Panc1 (cell line): ENCODE measurements around the gene ACCS. TPM values are rescaled to one million over a fixed set of nuclear protein-coding genes. Genes with fewer than 3 reads are reported as not detected.

Experiments used
- ATAC-seq: fragments of 200-7000 bp; cut with Tn5 transposase; 2 replicates; pipeline ENCODE4 v1.9.1; 2020; ENCODE audit warnings: mild to moderate bottlenecking, moderate library complexity
- BruUV-seq: library from RNA; stranded (reverse); fragments of 400-500 nt; replicated peaks from 2 replicates; lab custom pipeline; 2021; lab: Mats Ljungman, UMichigan
- CTCF ChIA-PET: fragments of 300-600 bp; sonication (Branson Sonifier 250); formaldehyde crosslinking; loops from one replicate; lab custom pipeline; 2022; ENCODE audit warnings: antibody characterized with exemption; lab: Charles Lee
- POLR2A ChIA-PET: fragments of 300-600 bp; sonication (Branson Sonifier 250); formaldehyde crosslinking; loops from one replicate; lab custom pipeline; 2022; ENCODE audit warnings: antibody characterized with exemption; lab: Charles Lee
- DNase-seq: peaks from one replicate; pipeline ENCODE4 v3.0.0-alpha.2; 2010; ENCODE audit warnings: low read depth, low spot score
- H3K27ac ChIP-seq: 2 replicates; pipeline ENCODE4 v1.5.1; 2011; ENCODE audit warnings: mild to moderate bottlenecking, low read length, inconsistent platforms
- H3K27me3 ChIP-seq: fragments of 200-500 bp; sonication (Bioruptor generic); 2 replicates; pipeline ENCODE4 v1.6.0; 2014; ENCODE audit warnings: low read length, inconsistent platforms; ENCODE audit not compliant: control insufficient read depth, insufficient read depth
- H3K36me3 ChIP-seq: fragments of 200-500 bp; sonication (Bioruptor generic); 2 replicates; pipeline ENCODE4 v1.5.1; 2014; ENCODE audit warnings: inconsistent platforms, mild to moderate bottlenecking, low read length, moderate library complexity; ENCODE audit not compliant: control insufficient read depth, insufficient read depth
- H3K4me1 ChIP-seq: 2 replicates; pipeline ENCODE4 v1.5.1; 2011; ENCODE audit warnings: inconsistent platforms, mild to moderate bottlenecking, low read length, moderate library complexity; ENCODE audit not compliant: control insufficient read depth, insufficient read depth
- H3K4me3 ChIP-seq, 2 experiments: 2 replicates each; pipeline ENCODE4 v1.5.1; 2011 to 2012; ENCODE audit warnings: low read depth in 2 of 2, low read length in 2 of 2, mild to moderate bottlenecking in 2 of 2, inconsistent platforms in 1 of 2, moderate library complexity in 1 of 2
- H3K9me3 ChIP-seq: fragments of 200-500 bp; sonication (Bioruptor generic); 2 replicates; pipeline ENCODE4 v1.5.1; 2014; ENCODE audit warnings: low read depth, mild to moderate bottlenecking, inconsistent platforms, low read length, moderate library complexity; ENCODE audit not compliant: control insufficient read depth, insufficient read depth
- POLR2AphosphoS5 ChIP-seq: IDR thresholded peaks from 2 replicates; pipeline ENCODE4 v1.6.1; 2012; ENCODE audit warnings: mild to moderate bottlenecking, low read depth, low read length, moderate library complexity
- SIN3A ChIP-seq: IDR thresholded peaks from 2 replicates; pipeline ENCODE4 v1.6.1; 2012; ENCODE audit warnings: low read depth, mild to moderate bottlenecking, low read length, moderate library complexity, borderline replicate concordance; ENCODE audit not compliant: insufficient read depth
- TCF7L2 ChIP-seq: IDR thresholded peaks from 2 replicates; pipeline ENCODE4 v1.6.1; 2011; ENCODE audit warnings: mild to moderate bottlenecking, low read depth, low read length, inconsistent platforms
- in situ Hi-C: cut with HindIII; loops from 2 replicates; pipeline ENCODE4 v1.10.0; 2016; ENCODE audit warnings: low sequenced_read_pairs, low pct_unique_long_range_greater_than_20kb
- intact Hi-C: fragments of 100-400 bp; cut with micrococcal nuclease; formaldehyde crosslinking; loops from one replicate; pipeline ENCODE4 v1.10.0; 2022; ENCODE audit not compliant: unreplicated experiment
- total RNA-seq: library from RNA; stranded (reverse); gene quantifications from one replicate; pipeline ENCODE4 v1.2.1, GENCODE V29; 2021; ENCODE audit not compliant: unreplicated experiment
- TF ChIP-seq, protein P1 (sequence below), 2 experiments: IDR thresholded peaks; 2 replicates each; pipeline ENCODE4 v1.6.1; 2011 to 2012; ENCODE audit warnings: low read depth in 2 of 2, control low read depth in 1 of 2, low read length in 1 of 2, mild to moderate bottlenecking in 1 of 2, moderate library complexity in 1 of 2; ENCODE audit not compliant: insufficient read depth in 1 of 2
- TF ChIP-seq, protein P2 (sequence below): fragments of 450-650 bp; IDR thresholded peaks from 2 replicates; pipeline ENCODE4 v1.5.1; 2017; ENCODE audit warnings: mild to moderate bottlenecking

The ACCS gene
- total RNA-seq, 1 experiment from 2014 or later = 38.0 TPM

DNA sequence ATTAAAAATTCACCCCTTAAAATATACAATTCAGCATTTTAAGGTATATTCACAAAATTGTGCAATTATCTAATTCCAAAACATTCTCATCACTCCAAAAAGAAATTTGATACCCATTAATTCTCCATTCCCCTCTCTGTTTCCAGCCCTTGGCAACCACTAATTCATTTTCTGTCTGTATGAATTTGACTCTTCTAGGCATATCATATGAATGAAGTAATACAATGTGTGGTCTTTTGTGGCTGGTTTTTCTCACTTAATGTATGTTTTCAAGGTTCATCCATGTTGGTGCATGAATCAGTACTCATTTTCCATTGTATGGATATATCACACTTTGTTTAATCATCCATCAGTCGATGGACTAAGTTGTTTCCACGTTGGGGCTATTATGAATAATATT, 47.2 kb upstream of the ACCS start:
- Histone ChIP-seq H3K27ac (no peak overlapping the region), H3K9me3 (no peaks in the 10 kb centered on the region), H3K4me3 (no peak overlapping the region), H3K36me3 (no peaks in the 10 kb centered on the region), H3K4me1 (no peaks in the 10 kb centered on the region), H3K27me3 (peaks cover 5% of the 10 kb centered on the region)
- ATAC-seq (no peak), DNase-seq (no peak)
- intact Hi-C loops (no loop called here), in situ Hi-C loops (no loop called here)
- POLR2A ChIA-PET = no interaction called here
- TF ChIP-seq, protein P1, sequence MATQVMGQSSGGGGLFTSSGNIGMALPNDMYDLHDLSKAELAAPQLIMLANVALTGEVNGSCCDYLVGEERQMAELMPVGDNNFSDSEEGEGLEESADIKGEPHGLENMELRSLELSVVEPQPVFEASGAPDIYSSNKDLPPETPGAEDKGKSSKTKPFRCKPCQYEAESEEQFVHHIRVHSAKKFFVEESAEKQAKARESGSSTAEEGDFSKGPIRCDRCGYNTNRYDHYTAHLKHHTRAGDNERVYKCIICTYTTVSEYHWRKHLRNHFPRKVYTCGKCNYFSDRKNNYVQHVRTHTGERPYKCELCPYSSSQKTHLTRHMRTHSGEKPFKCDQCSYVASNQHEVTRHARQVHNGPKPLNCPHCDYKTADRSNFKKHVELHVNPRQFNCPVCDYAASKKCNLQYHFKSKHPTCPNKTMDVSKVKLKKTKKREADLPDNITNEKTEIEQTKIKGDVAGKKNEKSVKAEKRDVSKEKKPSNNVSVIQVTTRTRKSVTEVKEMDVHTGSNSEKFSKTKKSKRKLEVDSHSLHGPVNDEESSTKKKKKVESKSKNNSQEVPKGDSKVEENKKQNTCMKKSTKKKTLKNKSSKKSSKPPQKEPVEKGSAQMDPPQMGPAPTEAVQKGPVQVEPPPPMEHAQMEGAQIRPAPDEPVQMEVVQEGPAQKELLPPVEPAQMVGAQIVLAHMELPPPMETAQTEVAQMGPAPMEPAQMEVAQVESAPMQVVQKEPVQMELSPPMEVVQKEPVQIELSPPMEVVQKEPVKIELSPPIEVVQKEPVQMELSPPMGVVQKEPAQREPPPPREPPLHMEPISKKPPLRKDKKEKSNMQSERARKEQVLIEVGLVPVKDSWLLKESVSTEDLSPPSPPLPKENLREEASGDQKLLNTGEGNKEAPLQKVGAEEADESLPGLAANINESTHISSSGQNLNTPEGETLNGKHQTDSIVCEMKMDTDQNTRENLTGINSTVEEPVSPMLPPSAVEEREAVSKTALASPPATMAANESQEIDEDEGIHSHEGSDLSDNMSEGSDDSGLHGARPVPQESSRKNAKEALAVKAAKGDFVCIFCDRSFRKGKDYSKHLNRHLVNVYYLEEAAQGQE (IDR thresholded peaks at IDR 0.05; ENCODE audit: insufficient read depth in 1 of 2, low read depth in 2 of 2, low read length in 1 of 2) = no peak
- TF ChIP-seq SIN3A = no peak
- TF ChIP-seq, protein P2, sequence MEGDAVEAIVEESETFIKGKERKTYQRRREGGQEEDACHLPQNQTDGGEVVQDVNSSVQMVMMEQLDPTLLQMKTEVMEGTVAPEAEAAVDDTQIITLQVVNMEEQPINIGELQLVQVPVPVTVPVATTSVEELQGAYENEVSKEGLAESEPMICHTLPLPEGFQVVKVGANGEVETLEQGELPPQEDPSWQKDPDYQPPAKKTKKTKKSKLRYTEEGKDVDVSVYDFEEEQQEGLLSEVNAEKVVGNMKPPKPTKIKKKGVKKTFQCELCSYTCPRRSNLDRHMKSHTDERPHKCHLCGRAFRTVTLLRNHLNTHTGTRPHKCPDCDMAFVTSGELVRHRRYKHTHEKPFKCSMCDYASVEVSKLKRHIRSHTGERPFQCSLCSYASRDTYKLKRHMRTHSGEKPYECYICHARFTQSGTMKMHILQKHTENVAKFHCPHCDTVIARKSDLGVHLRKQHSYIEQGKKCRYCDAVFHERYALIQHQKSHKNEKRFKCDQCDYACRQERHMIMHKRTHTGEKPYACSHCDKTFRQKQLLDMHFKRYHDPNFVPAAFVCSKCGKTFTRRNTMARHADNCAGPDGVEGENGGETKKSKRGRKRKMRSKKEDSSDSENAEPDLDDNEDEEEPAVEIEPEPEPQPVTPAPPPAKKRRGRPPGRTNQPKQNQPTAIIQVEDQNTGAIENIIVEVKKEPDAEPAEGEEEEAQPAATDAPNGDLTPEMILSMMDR = no peak
- no peak for TF ChIP-seq POLR2AphosphoS5
- TF ChIP-seq TCF7L2 = no peak
- CTCF ChIA-PET = no interaction called here
- BruUV-seq = no TSS peak

DNA sequence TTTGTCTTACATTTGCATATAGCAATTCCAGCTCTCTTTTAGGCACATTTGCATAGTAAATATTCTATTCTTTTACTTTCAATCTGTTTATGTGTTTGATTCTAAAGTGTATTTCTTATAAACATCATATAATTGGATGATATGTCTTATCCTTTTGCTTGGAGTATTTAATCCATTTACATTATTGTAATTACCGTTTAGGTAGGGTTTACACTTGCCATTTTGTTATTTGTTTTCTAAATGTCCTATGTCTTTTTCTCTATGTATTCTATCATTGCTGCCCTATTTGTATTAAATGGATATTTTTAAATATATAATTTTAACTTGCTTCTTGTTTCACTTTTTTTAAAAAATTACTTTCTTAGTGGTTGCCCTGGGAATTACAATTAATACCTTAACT, 41.1 kb upstream of the ACCS start:
- BruUV-seq = no TSS peak
- in situ Hi-C loops = no loop called here
- POLR2A ChIA-PET = no interaction called here
- Histone ChIP-seq H3K9me3 (peaks cover 7% of the 10 kb centered on the region), H3K27ac (no peak overlapping the region), H3K4me3 (no peak overlapping the region), H3K36me3 (no peaks in the 10 kb centered on the region), H3K27me3 (no peaks in the 10 kb centered on the region), H3K4me1 (no peaks in the 10 kb centered on the region)
- DNase-seq (no peak), ATAC-seq (no peak)
- intact Hi-C loops = no loop called here
- TF ChIP-seq POLR2AphosphoS5 = no peak
- TF ChIP-seq SIN3A = no peak
- TF ChIP-seq, protein P2 = no peak
- TF ChIP-seq, protein P1 (IDR thresholded peaks at IDR 0.05; ENCODE audit: insufficient read depth in 1 of 2, low read depth in 2 of 2, low read length in 1 of 2) = no peak
- TF ChIP-seq TCF7L2 = no peak
- CTCF ChIA-PET = interaction anchor here (0.6 kb wide), 1 partner anchor 11 kb away, joined by 3 read pairs; no protein-coding TSS in a partner anchor
